CMK (cell line): ENCODE measurements around the gene GMDS.

Experiments
- DNase-seq: peaks from one replicate; pipeline ENCODE4 v3.0.0-alpha.2; 2010; ENCODE audit warnings: low read depth

Gene GMDS

DNA sequence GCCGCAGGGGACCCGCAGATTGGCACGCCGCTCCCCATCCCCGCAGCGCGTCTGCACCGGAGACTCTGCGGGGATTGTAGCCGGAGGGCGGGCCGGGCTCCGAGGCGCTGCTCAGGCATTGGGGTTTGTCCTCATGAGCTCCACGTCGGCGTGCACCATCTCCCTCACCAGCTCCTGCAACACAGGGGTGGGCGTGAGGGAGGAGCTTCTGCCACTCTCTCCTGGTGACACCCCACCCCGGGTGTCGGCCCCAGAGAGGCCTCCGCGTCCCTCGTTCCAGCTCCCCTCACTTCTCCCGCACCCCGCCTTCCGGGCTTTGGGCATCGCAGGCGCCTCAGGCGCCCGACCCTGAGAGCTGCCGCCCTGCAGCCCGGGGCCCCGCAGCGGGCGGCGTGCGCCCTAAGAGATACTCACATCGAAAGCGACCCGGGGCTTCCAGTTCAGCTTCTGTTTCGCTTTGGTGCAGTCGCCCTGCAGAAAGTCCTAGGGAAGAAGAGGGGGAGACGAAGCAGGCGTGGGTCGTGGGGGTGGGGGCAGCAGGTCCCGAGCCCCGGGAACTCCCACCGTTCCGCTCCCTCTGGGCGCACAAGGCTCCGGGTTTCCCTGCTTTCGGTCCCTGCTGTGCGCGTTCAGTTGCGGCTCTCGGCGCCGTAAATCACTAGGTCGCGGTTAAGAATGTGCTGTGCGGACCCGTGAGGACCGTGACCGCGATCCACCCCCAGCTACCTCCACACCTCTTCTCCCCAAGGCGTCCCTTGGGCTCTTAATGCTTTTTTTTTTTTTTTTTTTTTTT is 621.2 kb downstream of the GMDS start:
- DNase-seq: no peak

GRCh38 chr6:1623769-1624057 is 621.7 kb downstream of the GMDS start:
- DNase-seq: no peak

DNA sequence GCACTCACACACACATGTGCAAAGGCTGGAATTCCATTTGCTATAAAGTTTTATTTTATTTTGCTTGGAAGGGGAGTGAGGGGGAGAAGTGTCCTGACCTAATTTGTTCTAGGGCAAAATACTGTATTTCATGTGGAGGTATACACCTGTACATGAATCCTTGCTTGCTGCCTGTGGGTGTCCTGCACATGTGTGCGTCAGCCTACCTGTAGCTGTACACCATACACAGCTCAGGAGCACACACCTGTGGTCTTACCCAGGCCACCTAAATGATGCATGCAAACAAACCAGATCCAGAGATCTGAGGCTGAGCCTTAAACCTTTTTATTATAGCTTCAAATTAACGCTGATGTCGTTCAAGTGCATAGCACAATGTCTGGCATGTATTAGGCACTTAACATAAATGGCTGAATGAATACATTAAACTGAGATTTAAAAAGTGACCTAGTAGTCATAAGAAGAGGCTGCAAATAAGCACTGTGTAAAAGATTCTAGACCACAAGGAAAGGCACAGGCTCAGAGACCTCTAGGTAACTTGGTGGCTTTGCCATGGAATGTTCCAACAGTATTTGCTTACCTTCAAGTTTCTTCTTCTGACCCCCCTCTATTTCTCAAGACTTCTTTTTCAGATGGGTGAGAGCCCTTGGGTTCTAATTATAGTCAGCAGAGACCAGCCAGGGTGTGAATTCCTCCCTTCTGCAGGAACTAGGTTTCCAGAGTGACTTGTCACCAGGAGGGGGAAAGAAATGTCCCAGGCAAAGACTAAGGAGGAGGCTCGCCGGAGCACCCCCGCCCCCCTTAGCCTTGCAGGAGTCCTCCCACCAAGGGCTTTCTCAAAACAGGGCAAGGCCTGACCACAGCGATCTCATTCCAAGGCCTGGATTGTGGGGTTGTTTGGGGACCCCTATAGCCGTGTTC is 622.3 kb downstream of the GMDS start:
- DNase-seq: no peak

GRCh38 chr6:1622220-1622850 is 623.1 kb downstream of the GMDS start:
- DNase-seq: no peak

DNA sequence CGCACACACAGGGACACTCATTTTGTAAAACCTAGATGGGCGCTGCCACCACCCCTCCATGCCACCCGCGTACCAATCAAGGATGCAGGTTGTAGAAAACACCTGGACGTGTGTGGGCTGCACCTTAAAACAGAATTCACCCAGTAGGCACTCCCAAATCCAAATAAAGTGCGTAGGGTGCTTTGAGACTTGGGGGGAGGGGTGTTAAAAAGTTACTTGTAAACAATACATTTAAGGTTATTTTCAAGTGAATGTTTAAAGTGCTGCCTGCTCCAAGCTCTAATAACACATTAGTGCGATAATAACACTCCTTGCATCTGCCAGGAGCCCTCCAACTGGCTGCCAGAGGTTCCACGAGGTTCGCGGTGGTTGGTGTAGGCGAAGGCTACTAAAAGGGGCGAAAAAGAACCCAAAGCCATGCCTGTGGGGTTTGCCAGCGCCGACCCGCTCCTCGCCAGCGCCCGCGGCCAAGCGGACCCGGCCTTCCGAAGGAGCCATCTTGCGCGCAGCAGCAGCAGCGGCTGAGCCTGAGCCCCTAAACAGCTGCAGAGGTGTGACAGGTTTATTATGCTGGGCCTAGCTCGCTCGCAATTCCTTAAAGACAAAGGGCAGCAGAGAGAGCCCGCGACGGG is 624.2 kb downstream of the GMDS start:
- no peak for DNase-seq

DNA sequence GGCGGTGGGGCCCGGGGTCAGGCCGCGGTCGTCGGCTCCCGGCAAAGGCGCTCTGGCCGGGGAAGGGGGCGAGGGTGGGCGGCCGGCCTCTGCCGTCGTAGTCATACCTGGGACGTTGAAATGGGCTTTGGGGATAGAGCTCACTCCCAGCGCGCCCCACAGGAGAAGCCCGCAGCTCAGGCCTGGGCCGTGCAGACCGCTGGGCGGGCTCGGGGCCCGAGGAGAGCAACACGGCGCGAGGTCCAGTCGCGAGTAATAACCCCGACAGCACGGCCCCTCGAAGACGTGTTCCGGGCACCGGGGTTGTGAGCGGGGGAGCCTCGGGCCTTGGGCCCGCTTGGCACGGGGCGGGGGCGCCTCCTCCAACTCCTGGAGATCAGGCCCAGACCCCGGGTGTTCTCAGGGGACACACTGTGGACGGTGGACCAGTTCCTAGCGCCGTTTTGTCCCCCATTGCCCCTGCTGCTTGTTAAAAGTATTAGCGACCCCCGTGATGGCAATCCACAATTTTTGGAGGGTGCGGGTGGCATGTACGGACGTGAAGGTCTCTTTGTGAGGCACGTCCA is 624.8 kb downstream of the GMDS start:
- DNase-seq: no peak

GRCh38 chr6:1619673-1620503 is 625.5 kb downstream of the GMDS start:
- no peak for DNase-seq

GRCh38 chr6:1619098-1619672 is 626.2 kb downstream of the GMDS start:
- DNase-seq: no peak

DNA sequence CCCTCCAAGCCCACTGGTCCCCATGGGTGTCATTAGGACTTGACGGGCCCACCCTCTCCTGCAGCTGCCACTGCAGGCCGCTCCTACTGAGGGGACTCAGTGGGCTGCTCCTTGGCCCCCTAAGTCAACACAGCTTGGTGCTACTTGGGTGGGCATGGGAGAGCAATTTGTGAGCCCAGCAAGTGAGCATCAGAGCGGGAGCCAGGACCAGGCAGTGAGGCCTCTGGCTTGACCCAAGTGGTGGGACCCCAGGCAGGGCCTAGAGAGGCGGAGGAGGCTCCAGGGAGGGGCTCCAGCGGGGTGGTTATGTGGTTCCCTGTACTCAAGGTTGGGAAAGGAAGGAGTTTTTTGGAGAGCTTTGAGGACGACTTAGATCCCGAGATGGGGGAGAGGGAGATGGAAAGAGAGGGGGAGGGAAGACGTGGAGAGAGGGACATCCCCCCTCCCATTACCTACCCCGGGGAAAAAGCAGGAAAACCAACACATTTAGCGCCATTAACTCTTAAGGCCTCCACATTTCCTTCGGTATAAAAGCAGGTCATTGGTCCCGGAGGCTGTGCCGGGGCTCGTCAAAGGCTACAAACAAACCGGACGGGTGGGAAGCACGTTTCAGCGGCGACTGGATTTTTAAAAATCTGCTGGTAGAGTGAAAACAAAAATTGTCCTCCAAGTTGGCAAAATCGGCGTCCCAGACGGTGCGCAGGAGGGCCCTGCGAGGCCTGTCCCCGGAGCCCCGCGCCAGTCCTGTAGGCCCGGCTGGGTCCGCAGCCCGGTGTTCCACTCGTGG is 626.9 kb downstream of the GMDS start:
- no peak for DNase-seq

GRCh38 chr6:1617466-1618310 is 627.7 kb downstream of the GMDS start:
- DNase-seq: no peak

DNA sequence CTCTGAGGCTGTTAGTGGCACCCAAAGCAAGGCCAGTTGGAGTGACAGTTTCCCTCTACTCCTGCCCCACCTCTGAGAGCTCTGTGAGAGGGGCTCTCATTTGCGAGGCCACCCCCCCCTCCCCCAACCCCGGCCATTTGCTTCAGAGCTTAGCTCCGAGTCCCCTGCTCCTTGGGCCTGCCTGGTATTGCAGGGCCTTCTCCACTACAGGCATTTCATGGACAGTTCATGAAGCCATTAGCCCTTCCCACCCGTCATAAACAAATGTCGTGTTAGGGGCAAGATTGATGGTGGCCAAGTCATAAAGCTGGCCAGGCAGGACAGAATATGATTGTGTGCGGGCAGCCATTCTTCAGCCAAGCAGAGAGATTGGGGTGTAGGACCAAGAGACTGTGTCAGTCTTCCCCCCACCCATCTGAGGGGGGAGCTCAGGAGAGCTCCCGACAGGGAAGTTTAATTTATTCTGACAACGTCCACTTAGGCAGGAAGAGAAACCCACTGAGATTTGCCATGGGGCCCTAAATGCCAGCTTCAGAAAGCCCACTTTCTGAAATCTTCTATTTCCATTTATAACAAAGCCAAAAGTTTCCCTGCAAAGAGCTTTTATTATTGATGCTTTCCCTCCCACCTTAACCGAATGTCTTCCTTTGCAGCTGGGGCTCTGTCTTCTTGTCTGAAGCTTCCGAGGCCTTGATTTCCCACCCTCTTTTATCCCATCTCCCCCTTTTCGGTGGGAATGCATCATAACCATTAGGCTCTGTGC is 628.5 kb downstream of the GMDS start:
- no peak for DNase-seq

DNA sequence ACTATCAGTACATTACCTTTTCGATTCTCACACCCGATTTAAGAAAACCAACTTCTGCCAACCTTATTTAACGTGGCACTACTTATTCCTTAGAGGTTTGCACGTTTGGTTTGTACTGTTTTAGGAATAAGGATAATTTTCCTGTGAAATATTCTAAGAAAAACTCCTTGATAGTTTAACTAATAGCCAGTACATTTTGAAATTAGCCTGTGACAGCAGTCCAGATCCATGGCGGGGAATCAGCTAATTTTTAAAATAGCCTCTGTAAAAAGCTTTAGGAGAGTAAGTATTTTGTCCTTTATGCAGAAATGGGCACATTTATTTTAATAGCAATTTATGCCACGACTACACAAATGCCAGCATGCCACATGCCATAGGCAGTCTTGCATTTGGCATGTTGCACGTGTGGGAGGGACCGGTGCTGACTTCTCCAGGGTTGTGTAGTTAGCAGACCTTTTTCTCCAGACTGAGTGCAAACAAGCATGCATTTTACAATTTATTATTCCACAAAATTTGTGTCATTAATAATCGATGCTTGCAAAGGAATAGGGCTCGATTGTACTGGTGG is 629.5 kb downstream of the GMDS start:
- no peak for DNase-seq

- no peak for DNase-seq
Measured at GRCh38 chr6:1615151-1615852, 630.1 kb downstream of the GMDS start.

DNA sequence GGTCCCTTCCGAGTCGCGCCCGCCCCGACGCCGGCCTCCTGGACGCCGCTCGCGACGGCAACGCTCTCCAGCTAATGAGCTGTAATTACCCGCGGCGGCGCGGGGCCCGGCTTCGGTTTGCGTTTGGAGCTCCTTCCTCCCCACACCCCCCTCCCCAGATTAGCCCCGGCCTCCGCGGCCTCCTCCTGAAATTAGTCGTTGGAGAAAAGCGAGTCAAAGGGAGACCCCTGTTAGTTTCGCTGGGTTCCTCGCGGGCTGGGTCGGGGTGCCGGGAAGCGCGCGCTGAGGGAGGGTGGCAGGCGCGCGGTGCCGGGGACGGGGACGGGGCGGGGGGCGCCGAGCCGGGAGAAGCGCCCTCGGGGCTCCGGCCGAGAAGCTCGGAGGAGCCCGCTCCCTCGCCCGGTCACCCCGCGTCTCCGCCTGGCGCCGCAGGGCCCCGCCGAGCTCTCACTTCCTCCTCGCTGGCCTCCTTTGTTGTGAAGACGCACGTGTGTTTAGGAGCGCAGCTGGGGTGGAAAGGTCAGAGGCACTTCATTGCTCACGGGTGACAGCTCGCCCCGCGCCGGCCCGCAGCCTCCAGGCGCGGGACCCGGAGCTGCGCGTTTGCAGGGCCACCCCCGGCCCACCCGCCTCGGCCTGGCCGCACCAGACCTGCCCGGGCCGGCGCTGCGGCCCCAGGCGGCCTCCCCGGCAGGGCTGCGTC is 630.8 kb downstream of the GMDS start:
- no peak for DNase-seq

GRCh38 chr6:1613688-1614447 is 631.5 kb downstream of the GMDS start:
- no peak for DNase-seq

GRCh38 chr6:1613346-1613687 is 632.1 kb downstream of the GMDS start:
- DNase-seq: no peak
